Mesenchymal stem cell (in vitro differentiated cells and primary cell): Measurements from ENCODE around the gene SNX30.
A peak's percentile ranks its signal among the peaks of the same experiment; 100 is the strongest.
"Not testable (repeated sequence)": the region's sequence is repeated elsewhere in the genome, so short reads cannot be mapped to it uniquely, and the experiment has no call there.

ENCODE experiments used
- DNase-seq: peaks from one replicate; pipeline ENCODE4 v3.0.0-alpha.2; 2013
- H2AFZ ChIP-seq: one replicate; pipeline ENCODE4 v1.6.1; 2013; ENCODE audit warnings: low read depth, mild to moderate bottlenecking, control low read depth, inconsistent platforms, low read length, moderate library complexity
- H2AK5ac ChIP-seq: 2 replicates; pipeline ENCODE4 v1.6.1; 2013; ENCODE audit warnings: low read length, moderate library complexity, mild to moderate bottlenecking, inconsistent platforms; ENCODE audit not compliant: severe bottlenecking
- H2BK120ac ChIP-seq: one replicate; pipeline ENCODE4 v1.6.1; 2013; ENCODE audit warnings: low read depth, mild to moderate bottlenecking, inconsistent platforms, low read length, moderate library complexity
- H2BK12ac ChIP-seq, 2 experiments: one replicate each; pipeline ENCODE4 v1.6.1; 2013; ENCODE audit warnings: inconsistent platforms in 2 of 2, low read length in 2 of 2, mild to moderate bottlenecking in 2 of 2, moderate library complexity in 2 of 2, control low read depth in 1 of 2
- H2BK15ac ChIP-seq: one replicate; pipeline ENCODE4 v1.6.1; 2013; ENCODE audit warnings: mild to moderate bottlenecking, low read depth, inconsistent platforms; ENCODE audit not compliant: poor library complexity, severe bottlenecking
- H2BK5ac ChIP-seq: 2 replicates; pipeline ENCODE4 v1.6.1; 2013; ENCODE audit warnings: low read depth, mild to moderate bottlenecking, low read length, control low read depth, inconsistent platforms; ENCODE audit not compliant: poor library complexity, severe bottlenecking
- H3K14ac ChIP-seq, 2 experiments: one replicate each; pipeline ENCODE4 v1.6.1; 2013; ENCODE audit warnings: inconsistent platforms in 2 of 2, low read length in 2 of 2, control low read depth in 1 of 2, mild to moderate bottlenecking in 1 of 2, moderate library complexity in 1 of 2
- H3K18ac ChIP-seq, 2 experiments: one replicate each; pipeline ENCODE4 v1.6.1; 2013; ENCODE audit warnings: inconsistent platforms in 2 of 2, low read length in 2 of 2, control low read depth in 1 of 2, low read depth in 1 of 2, mild to moderate bottlenecking in 1 of 2
- H3K23ac ChIP-seq, 2 experiments: one replicate each; pipeline ENCODE4 v1.6.1; 2013; ENCODE audit warnings: inconsistent platforms in 2 of 2, low read length in 2 of 2, mild to moderate bottlenecking in 2 of 2, moderate library complexity in 2 of 2, control low read depth in 1 of 2
- H3K27ac ChIP-seq: 2 replicates; pipeline ENCODE4 v1.5.1; 2013; ENCODE audit warnings: mild to moderate bottlenecking, moderate library complexity, low read length, control low read depth, inconsistent platforms; ENCODE audit not compliant: poor library complexity, severe bottlenecking
- H3K27me3 ChIP-seq, 2 experiments: 2 replicates each; pipeline versions ENCODE4 v1.6.1 to v1.7.0; 2013; ENCODE audit warnings: low read length in 2 of 2, mild to moderate bottlenecking in 2 of 2, moderate library complexity in 2 of 2, control low read depth in 1 of 2, inconsistent platforms in 1 of 2; ENCODE audit not compliant: control insufficient read depth in 1 of 2, insufficient read depth in 1 of 2
- H3K36me3 ChIP-seq, 2 experiments: 2 replicates each; pipeline versions ENCODE4 v1.6.1 to v1.7.0; 2013; ENCODE audit warnings: low read length in 2 of 2, control low read depth in 1 of 2, inconsistent platforms in 1 of 2, low read depth in 1 of 2, mild to moderate bottlenecking in 1 of 2; ENCODE audit not compliant: insufficient read depth in 2 of 2, control insufficient read depth in 1 of 2
- H3K4ac ChIP-seq, 2 experiments: one replicate each; pipeline ENCODE4 v1.6.1; 2013; ENCODE audit warnings: inconsistent platforms in 2 of 2, low read length in 2 of 2, mild to moderate bottlenecking in 2 of 2, moderate library complexity in 2 of 2, control low read depth in 1 of 2, low read depth in 1 of 2
- H3K4me1 ChIP-seq: 2 replicates; pipeline ENCODE4 v1.6.1; 2013; ENCODE audit warnings: low read depth, low read length, control low read depth; ENCODE audit not compliant: control insufficient read depth, insufficient read depth
- H3K4me2 ChIP-seq: 2 replicates; pipeline ENCODE4 v1.6.1; 2013; ENCODE audit warnings: low read length, mild to moderate bottlenecking, inconsistent platforms; ENCODE audit not compliant: poor library complexity, severe bottlenecking
- H3K4me3 ChIP-seq, 2 experiments: 2 replicates each; pipeline versions ENCODE4 v1.5.1 to v1.7.0; 2013; ENCODE audit warnings: low read length in 2 of 2, mild to moderate bottlenecking in 2 of 2, control low read depth in 1 of 2, low read depth in 1 of 2; ENCODE audit not compliant: insufficient read depth in 1 of 2
- H3K79me1 ChIP-seq: replicated peaks from 2 replicates; pipeline ENCODE4 v1.6.1; 2013; ENCODE audit warnings: mild to moderate bottlenecking, control low read depth, low read length, inconsistent platforms; ENCODE audit not compliant: poor library complexity, severe bottlenecking
- H3K9ac ChIP-seq: 2 replicates; pipeline ENCODE4 v1.7.0; 2013; ENCODE audit warnings: mild to moderate bottlenecking, low read length, moderate library complexity
- H3K9me3 ChIP-seq: 2 replicates; pipeline ENCODE4 v1.7.0; 2013; ENCODE audit warnings: mild to moderate bottlenecking, low read length; ENCODE audit not compliant: control insufficient read depth
- H4K8ac ChIP-seq: one replicate; pipeline ENCODE4 v1.6.1; 2013; ENCODE audit warnings: inconsistent platforms, mild to moderate bottlenecking, low read length, moderate library complexity
- H4K91ac ChIP-seq: one replicate; pipeline ENCODE4 v1.6.1; 2013; ENCODE audit warnings: mild to moderate bottlenecking, low read length, inconsistent platforms
- WGBS: methylation state at CpG from one replicate; pipeline ENCODE4 v1.1.7; 2013; ENCODE audit warnings: mixed read lengths; 5-methylcytosine and 5-hydroxymethylcytosine counted together

The SNX30 gene

DNA sequence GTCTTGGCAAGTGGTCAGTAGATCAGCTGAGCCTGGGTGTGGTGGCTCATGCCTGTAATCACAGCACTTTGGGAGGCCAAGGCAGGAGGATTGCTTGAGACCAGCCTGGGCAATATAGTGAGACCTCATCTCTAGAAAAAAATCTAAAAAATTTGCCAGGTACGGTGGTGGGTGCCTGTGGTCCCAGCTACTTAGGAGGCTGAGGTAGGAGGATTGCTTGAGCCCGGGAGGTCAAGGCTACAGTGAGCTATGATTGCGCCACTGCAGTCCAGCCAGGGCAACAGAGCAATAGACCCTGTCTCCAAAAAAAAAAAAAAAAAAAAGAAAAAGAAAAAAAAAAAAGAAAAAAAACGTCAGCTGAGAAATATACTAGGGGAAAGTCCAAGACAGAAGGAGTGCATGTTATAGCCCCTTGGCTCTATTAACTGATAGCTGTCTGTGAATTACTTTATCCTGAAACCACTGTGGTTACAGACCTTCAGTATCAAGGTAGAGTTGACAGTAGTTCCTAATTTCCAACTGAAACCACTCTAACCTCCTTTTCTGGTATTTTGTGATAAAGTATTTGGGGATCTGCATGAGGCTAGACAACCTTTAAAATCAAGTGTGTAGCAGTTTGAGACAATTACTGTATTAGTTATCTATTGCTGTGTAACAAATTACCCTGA is 30.3 kb upstream of the SNX30 start:
- no peak overlapping the region for H2AK5ac ChIP-seq
- no peak overlapping the region for H3K4me2 ChIP-seq
- no peak overlapping the region for H4K91ac ChIP-seq
- H3K23ac ChIP-seq = no peak overlapping the region
- H3K27me3 ChIP-seq = no peaks in the 10 kb centered on the region
- H3K14ac ChIP-seq = no peak overlapping the region
- no peak overlapping the region for H3K27ac ChIP-seq
- no peak overlapping the region for H2AFZ ChIP-seq
- no peak overlapping the region for H3K4ac ChIP-seq
- no peaks in the 10 kb centered on the region for H3K9me3 ChIP-seq
- no peak overlapping the region for H2BK120ac ChIP-seq
- H3K4me1 ChIP-seq = peaks cover 2% of the 10 kb centered on the region
- H3K9ac ChIP-seq = peak overlapping the region; percentile 79
- H4K8ac ChIP-seq = no peak overlapping the region
- WGBS = 100% methylated on average over 1 of the region's 4 CpGs
- no peak overlapping the region for H2BK15ac ChIP-seq
- no peak overlapping the region for H3K4me3 ChIP-seq
- no peaks in the 10 kb centered on the region for H3K36me3 ChIP-seq
- H3K79me1 ChIP-seq = peaks cover 5% of the 10 kb centered on the region
- no peak overlapping the region for H2BK5ac ChIP-seq
- no peak overlapping the region for H3K18ac ChIP-seq
- DNase-seq = no peak
- no peak overlapping the region for H2BK12ac ChIP-seq

DNA sequence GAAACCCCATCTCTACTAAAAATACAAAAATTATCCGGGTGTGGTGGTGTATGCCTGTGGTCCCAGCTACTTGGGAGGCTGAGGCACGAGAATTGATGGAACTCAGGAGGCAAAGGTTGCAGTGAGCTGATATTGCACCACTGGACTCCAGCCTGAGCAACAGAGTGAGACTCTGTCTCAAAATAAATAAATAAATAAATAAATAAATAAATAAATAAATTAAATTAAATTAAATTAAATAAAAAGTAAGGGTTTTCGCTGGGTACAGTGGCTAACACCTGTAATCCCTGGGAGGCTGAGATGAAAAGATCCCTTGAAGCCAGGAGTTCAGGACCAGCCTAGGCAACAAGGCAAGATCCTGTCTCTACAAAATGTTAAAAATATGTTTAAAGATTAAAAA is 27.8 kb upstream of the SNX30 start:
- H3K4me3 ChIP-seq, H3K4ac ChIP-seq, H3K4me2 ChIP-seq, H3K27ac ChIP-seq, H3K79me1 ChIP-seq, H2BK12ac ChIP-seq, H3K9me3 ChIP-seq, H2BK15ac ChIP-seq, DNase-seq, H3K18ac ChIP-seq, H2AK5ac ChIP-seq, H3K9ac ChIP-seq, H4K91ac ChIP-seq, H3K23ac ChIP-seq, H4K8ac ChIP-seq, H3K4me1 ChIP-seq, H3K27me3 ChIP-seq, H2BK120ac ChIP-seq, H3K36me3 ChIP-seq, H3K14ac ChIP-seq, H2BK5ac ChIP-seq, H2AFZ ChIP-seq: not testable (repeated sequence)
- WGBS = 100% methylated on average over 1 of the region's 3 CpGs

DNA sequence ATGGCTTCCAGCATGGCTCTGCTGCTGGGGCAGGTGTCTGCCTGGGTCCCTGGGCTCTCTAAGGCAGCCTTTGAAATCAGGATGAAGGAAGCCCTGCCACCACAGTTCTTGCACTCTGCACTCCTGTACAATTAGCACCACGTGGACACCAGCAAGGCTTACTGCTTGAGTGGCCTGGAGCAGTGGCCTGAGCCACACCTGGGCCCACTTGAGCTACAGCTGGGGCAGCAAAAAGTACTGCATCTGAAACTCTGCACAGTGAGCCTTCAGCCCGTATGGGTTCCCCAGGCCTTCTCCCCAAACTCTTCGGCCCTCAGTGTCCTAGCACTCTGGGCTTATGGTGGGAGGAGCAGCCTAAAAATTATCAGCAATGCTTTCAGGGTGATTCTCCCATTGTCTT is 24.6 kb upstream of the SNX30 start:
- H3K23ac ChIP-seq = no peak overlapping the region
- H3K4ac ChIP-seq = no peak overlapping the region
- H3K4me3 ChIP-seq = no peak overlapping the region
- no peak overlapping the region for H3K18ac ChIP-seq
- no peaks in the 10 kb centered on the region for H3K4me1 ChIP-seq
- H3K27ac ChIP-seq = no peak overlapping the region
- H2AFZ ChIP-seq = no peak overlapping the region
- H2BK5ac ChIP-seq = no peak overlapping the region
- no peak overlapping the region for H4K91ac ChIP-seq
- WGBS = 92% methylated on average over 3 of the region's 3 CpGs
- H2BK12ac ChIP-seq = no peak overlapping the region
- no peaks in the 10 kb centered on the region for H3K27me3 ChIP-seq
- DNase-seq = no peak
- no peak overlapping the region for H3K4me2 ChIP-seq
- H2BK120ac ChIP-seq = no peak overlapping the region
- H4K8ac ChIP-seq = no peak overlapping the region
- no peak overlapping the region for H2AK5ac ChIP-seq
- H3K9me3 ChIP-seq = no peaks in the 10 kb centered on the region
- H3K79me1 ChIP-seq = no peaks in the 10 kb centered on the region
- no peak overlapping the region for H2BK15ac ChIP-seq
- no peak overlapping the region for H3K9ac ChIP-seq
- no peak overlapping the region for H3K14ac ChIP-seq
- no peaks in the 10 kb centered on the region for H3K36me3 ChIP-seq

- H2BK5ac ChIP-seq = no peak overlapping the region
- H3K14ac ChIP-seq = no peak overlapping the region
- H2BK120ac ChIP-seq = no peak overlapping the region
- no peak overlapping the region for H3K27ac ChIP-seq
- no peak overlapping the region for H2AFZ ChIP-seq
- H3K4me3 ChIP-seq = no peak overlapping the region
- no peak overlapping the region for H3K9ac ChIP-seq
- H4K91ac ChIP-seq = no peak overlapping the region
- no peaks in the 10 kb centered on the region for H3K36me3 ChIP-seq
- H4K8ac ChIP-seq = no peak overlapping the region
- no peak overlapping the region for H3K18ac ChIP-seq
- H2AK5ac ChIP-seq = no peak overlapping the region
- WGBS = 89% methylated on average over 4 of the region's 4 CpGs
- no peak overlapping the region for H3K4me2 ChIP-seq
- no peak overlapping the region for H3K23ac ChIP-seq
- no peak for DNase-seq
- H3K79me1 ChIP-seq = no peaks in the 10 kb centered on the region
- H3K27me3 ChIP-seq = no peaks in the 10 kb centered on the region
- H2BK15ac ChIP-seq = no peak overlapping the region
- no peaks in the 10 kb centered on the region for H3K9me3 ChIP-seq
- no peaks in the 10 kb centered on the region for H3K4me1 ChIP-seq
- no peak overlapping the region for H3K4ac ChIP-seq
- no peak overlapping the region for H2BK12ac ChIP-seq
These were observed 24.1 kb upstream of the SNX30 start for GRCh38 chr9:112726428-112726827.
